Breast epithelium (tissue), 3 donors: ENCODE data around the gene MERTK.

ENCODE experiments used
- POLR2AphosphoS5 ChIP-seq, 3 donors: sonication (generic); formaldehyde crosslinking; IDR thresholded peaks; one replicate each; pipeline ENCODE4 v1.6.1; 2017; ENCODE audit warnings: antibody characterized with exemption in 3 of 3
- TF ChIP-seq, protein P1 (sequence below), 3 donors: fragments of 450-650 bp; IDR thresholded peaks; one replicate each; pipeline ENCODE4 v1.5.1; 2016 to 2017; ENCODE audit warnings: antibody characterized with exemption in 3 of 3, mild to moderate bottlenecking in 3 of 3, moderate library complexity in 3 of 3

DNA sequence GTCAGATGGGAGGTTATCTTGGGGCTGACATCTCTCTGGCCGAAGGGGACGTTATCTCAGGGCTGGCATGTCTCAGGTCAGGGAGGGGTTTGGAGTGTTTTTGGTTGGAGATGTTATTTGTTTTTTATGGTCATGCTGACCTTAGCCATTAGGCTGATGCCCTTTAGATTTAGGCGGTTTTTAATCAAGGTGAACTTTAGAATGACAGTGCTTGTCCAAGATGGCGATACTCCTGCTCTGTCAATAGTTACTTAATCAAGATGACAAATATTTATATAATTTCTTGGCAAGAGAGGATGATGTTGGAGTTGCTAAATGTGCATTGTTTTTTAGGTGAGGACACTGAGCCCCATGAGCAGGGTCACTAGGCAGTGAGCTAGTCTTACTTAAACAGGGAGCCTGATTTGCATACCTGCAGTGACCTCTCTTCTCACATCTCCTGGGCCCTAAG, 34.5 kb downstream of the MERTK start:
- no peak for TF ChIP-seq POLR2AphosphoS5 (IDR thresholded peaks at IDR 0.05)
- TF ChIP-seq, protein P1, sequence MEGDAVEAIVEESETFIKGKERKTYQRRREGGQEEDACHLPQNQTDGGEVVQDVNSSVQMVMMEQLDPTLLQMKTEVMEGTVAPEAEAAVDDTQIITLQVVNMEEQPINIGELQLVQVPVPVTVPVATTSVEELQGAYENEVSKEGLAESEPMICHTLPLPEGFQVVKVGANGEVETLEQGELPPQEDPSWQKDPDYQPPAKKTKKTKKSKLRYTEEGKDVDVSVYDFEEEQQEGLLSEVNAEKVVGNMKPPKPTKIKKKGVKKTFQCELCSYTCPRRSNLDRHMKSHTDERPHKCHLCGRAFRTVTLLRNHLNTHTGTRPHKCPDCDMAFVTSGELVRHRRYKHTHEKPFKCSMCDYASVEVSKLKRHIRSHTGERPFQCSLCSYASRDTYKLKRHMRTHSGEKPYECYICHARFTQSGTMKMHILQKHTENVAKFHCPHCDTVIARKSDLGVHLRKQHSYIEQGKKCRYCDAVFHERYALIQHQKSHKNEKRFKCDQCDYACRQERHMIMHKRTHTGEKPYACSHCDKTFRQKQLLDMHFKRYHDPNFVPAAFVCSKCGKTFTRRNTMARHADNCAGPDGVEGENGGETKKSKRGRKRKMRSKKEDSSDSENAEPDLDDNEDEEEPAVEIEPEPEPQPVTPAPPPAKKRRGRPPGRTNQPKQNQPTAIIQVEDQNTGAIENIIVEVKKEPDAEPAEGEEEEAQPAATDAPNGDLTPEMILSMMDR (IDR thresholded peaks at IDR 0.05) = no peak
